HG03457 (cell line): ENCODE measurements around the gene CHCHD6.

Experiments used
- ATAC-seq: cut with Tn5 transposase; IDR thresholded peaks from one replicate; pipeline ENCODE4 v1.9.1; 2021; ENCODE audit warnings: moderate number of reproducible peaks; ENCODE audit not compliant: unreplicated experiment

The CHCHD6 gene

GRCh38 chr3:126668450-126669401 lies 35.3 kb upstream of the CHCHD6 start:
- ATAC-seq, result no peak

- no peak for ATAC-seq
Measured at GRCh38 chr3:126671521-126671920, 32.5 kb upstream of the CHCHD6 start.

- ATAC-seq, result no peak
Measured at GRCh38 chr3:126672340-126672739, 31.7 kb upstream of the CHCHD6 start.

GRCh38 chr3:126672741-126673140 lies 31.3 kb upstream of the CHCHD6 start:
- ATAC-seq, result no peak

- no peak for ATAC-seq
Measured at GRCh38 chr3:126676919-126677705, 26.9 kb upstream of the CHCHD6 start.

GRCh38 chr3:126677862-126678503 lies 26.1 kb upstream of the CHCHD6 start:
- ATAC-seq, result no peak

GRCh38 chr3:126678693-126679317 lies 25.2 kb upstream of the CHCHD6 start:
- ATAC-seq, result no peak

GRCh38 chr3:126679318-126679751 lies 24.7 kb upstream of the CHCHD6 start:
- ATAC-seq, result no peak

GRCh38 chr3:126679831-126680666 lies 24.0 kb upstream of the CHCHD6 start:
- no peak for ATAC-seq

- no peak for ATAC-seq
Measured at GRCh38 chr3:126680667-126681055, 23.4 kb upstream of the CHCHD6 start.

GRCh38 chr3:126682009-126682408 lies 22.0 kb upstream of the CHCHD6 start:
- ATAC-seq, result no peak

GRCh38 chr3:126683069-126683468 lies 21.0 kb upstream of the CHCHD6 start:
- ATAC-seq, result no peak

- no peak for ATAC-seq
Measured at GRCh38 chr3:126684218-126684751, 19.8 kb upstream of the CHCHD6 start.

GRCh38 chr3:126685021-126685420 lies 19.0 kb upstream of the CHCHD6 start:
- no peak for ATAC-seq

GRCh38 chr3:126685493-126685892 lies 18.5 kb upstream of the CHCHD6 start:
- no peak for ATAC-seq

GRCh38 chr3:126691765-126692164 lies 12.3 kb upstream of the CHCHD6 start:
- ATAC-seq, result no peak

- no peak for ATAC-seq
Measured at GRCh38 chr3:126692858-126693257, 11.2 kb upstream of the CHCHD6 start.

GRCh38 chr3:126693921-126694320 lies 10.1 kb upstream of the CHCHD6 start:
- no peak for ATAC-seq

GRCh38 chr3:126696701-126697267 lies 7.3 kb upstream of the CHCHD6 start:
- ATAC-seq, result no peak
